Neural progenitor cell (in vitro differentiated cells): ENCODE results near the gene GOLGA6L24.
"Not testable (repeated sequence)": the region's sequence is repeated elsewhere in the genome, so short reads cannot be mapped to it uniquely, and the experiment has no call there.

Experiments used
- CTCF ChIP-seq: fragments of 200-600 bp; sonication (generic); IDR thresholded peaks from 2 replicates; pipeline ENCODE4 v1.5.1; 2017; ENCODE audit warnings: antibody characterized with exemption, mild to moderate bottlenecking
- EZH2 ChIP-seq: fragments of 200-600 bp; sonication (generic); IDR thresholded peaks from 2 replicates; pipeline ENCODE4 v1.6.1; 2017; ENCODE audit warnings: antibody characterized with exemption, mild to moderate bottlenecking, moderate library complexity
- EZH2phosphoT487 ChIP-seq: fragments of 200-600 bp; sonication (generic); IDR thresholded peaks from 2 replicates; pipeline ENCODE4 v1.6.1; 2017; ENCODE audit warnings: antibody characterized with exemption

DNA sequence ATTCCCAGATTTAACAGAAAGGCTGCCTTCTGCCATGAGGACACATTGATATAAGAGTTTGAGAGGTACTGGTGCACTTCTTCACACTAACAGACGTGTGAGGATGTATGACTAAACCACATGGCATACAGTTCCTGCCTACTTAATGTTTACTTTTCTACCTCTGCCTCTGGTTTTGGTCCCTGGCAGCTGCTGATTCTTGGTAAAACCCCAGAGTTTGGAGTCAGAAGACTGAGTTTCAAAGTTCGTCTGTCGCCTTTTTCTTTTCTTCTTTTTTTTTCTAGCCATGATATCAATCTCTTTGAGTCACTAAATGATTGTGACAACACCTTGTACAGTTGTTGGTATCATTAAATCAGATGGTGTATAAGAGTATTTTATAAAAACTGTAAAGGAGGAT, 22.2 kb upstream of the GOLGA6L24 start:
- not testable (repeated sequence) for TF ChIP-seq CTCF, EZH2phosphoT487, EZH2
